PC-9 (cell line): ENCODE data around the gene TSPAN12.

Source experiments
- EZH2 ChIP-seq: fragments of 200-600 bp; sonication (generic); IDR thresholded peaks from 2 replicates; pipeline ENCODE4 v1.8.0; 2017; ENCODE audit warnings: antibody characterized with exemption, low read depth
- TF ChIP-seq, protein P1 (sequence below): fragments of 200-600 bp; sonication (generic); conservative IDR thresholded peaks from 2 replicates; pipeline ENCODE4 v1.6.1; 2017; ENCODE audit warnings: mixed run types, antibody characterized with exemption, mild to moderate bottlenecking, moderate library complexity

DNA sequence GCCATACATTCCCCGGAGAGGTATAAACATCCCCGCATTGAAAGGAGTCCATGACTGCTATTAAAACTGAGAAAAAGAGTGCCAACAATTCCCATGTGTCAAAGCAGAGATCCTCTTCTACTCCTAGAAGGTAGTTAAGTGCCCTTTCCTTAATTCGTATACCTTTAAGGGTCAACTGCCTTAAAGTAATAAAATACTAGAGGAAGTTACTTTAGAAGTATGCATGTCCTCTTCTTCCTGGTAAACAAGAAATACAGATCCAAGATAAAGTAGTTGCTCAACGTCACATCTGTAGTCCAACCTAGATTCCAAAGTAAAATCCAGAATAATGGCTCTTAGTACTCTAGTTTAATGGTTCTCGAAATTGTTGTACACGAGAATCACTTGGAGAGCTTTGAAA lies 1.5 kb upstream of the TSPAN12 start:
- TF ChIP-seq, protein P1, sequence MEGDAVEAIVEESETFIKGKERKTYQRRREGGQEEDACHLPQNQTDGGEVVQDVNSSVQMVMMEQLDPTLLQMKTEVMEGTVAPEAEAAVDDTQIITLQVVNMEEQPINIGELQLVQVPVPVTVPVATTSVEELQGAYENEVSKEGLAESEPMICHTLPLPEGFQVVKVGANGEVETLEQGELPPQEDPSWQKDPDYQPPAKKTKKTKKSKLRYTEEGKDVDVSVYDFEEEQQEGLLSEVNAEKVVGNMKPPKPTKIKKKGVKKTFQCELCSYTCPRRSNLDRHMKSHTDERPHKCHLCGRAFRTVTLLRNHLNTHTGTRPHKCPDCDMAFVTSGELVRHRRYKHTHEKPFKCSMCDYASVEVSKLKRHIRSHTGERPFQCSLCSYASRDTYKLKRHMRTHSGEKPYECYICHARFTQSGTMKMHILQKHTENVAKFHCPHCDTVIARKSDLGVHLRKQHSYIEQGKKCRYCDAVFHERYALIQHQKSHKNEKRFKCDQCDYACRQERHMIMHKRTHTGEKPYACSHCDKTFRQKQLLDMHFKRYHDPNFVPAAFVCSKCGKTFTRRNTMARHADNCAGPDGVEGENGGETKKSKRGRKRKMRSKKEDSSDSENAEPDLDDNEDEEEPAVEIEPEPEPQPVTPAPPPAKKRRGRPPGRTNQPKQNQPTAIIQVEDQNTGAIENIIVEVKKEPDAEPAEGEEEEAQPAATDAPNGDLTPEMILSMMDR: no peak
- TF ChIP-seq EZH2: no peak
